Mesenchymal stem cell (in vitro differentiated cells and primary cell): Measurements from ENCODE around the gene WSCD1. TPM values are rescaled to one million over a fixed set of nuclear protein-coding genes. Genes with fewer than 3 reads are reported as not detected.

Experiments
- DNase-seq: peaks from one replicate; pipeline ENCODE4 v3.0.0-alpha.2; 2013
- H2AFZ ChIP-seq: one replicate; pipeline ENCODE4 v1.6.1; 2013; ENCODE audit warnings: low read depth, mild to moderate bottlenecking, control low read depth, inconsistent platforms, low read length, moderate library complexity
- H2AK5ac ChIP-seq: 2 replicates; pipeline ENCODE4 v1.6.1; 2013; ENCODE audit warnings: low read length, moderate library complexity, mild to moderate bottlenecking, inconsistent platforms; ENCODE audit not compliant: severe bottlenecking
- H2BK120ac ChIP-seq: one replicate; pipeline ENCODE4 v1.6.1; 2013; ENCODE audit warnings: low read depth, mild to moderate bottlenecking, inconsistent platforms, low read length, moderate library complexity
- H2BK12ac ChIP-seq, 2 experiments: one replicate each; pipeline ENCODE4 v1.6.1; 2013; ENCODE audit warnings: inconsistent platforms in 2 of 2, low read length in 2 of 2, mild to moderate bottlenecking in 2 of 2, moderate library complexity in 2 of 2, control low read depth in 1 of 2
- H2BK15ac ChIP-seq: one replicate; pipeline ENCODE4 v1.6.1; 2013; ENCODE audit warnings: mild to moderate bottlenecking, low read depth, inconsistent platforms; ENCODE audit not compliant: poor library complexity, severe bottlenecking
- H2BK5ac ChIP-seq: 2 replicates; pipeline ENCODE4 v1.6.1; 2013; ENCODE audit warnings: low read depth, mild to moderate bottlenecking, low read length, control low read depth, inconsistent platforms; ENCODE audit not compliant: poor library complexity, severe bottlenecking
- H3K14ac ChIP-seq, 2 experiments: one replicate each; pipeline ENCODE4 v1.6.1; 2013; ENCODE audit warnings: inconsistent platforms in 2 of 2, low read length in 2 of 2, control low read depth in 1 of 2, mild to moderate bottlenecking in 1 of 2, moderate library complexity in 1 of 2
- H3K18ac ChIP-seq, 2 experiments: one replicate each; pipeline ENCODE4 v1.6.1; 2013; ENCODE audit warnings: inconsistent platforms in 2 of 2, low read length in 2 of 2, control low read depth in 1 of 2, low read depth in 1 of 2, mild to moderate bottlenecking in 1 of 2
- H3K23ac ChIP-seq, 2 experiments: one replicate each; pipeline ENCODE4 v1.6.1; 2013; ENCODE audit warnings: inconsistent platforms in 2 of 2, low read length in 2 of 2, mild to moderate bottlenecking in 2 of 2, moderate library complexity in 2 of 2, control low read depth in 1 of 2
- H3K27ac ChIP-seq: 2 replicates; pipeline ENCODE4 v1.5.1; 2013; ENCODE audit warnings: mild to moderate bottlenecking, moderate library complexity, low read length, control low read depth, inconsistent platforms; ENCODE audit not compliant: poor library complexity, severe bottlenecking
- H3K27me3 ChIP-seq, 2 experiments: 2 replicates each; pipeline versions ENCODE4 v1.6.1 to v1.7.0; 2013; ENCODE audit warnings: low read length in 2 of 2, mild to moderate bottlenecking in 2 of 2, moderate library complexity in 2 of 2, control low read depth in 1 of 2, inconsistent platforms in 1 of 2; ENCODE audit not compliant: control insufficient read depth in 1 of 2, insufficient read depth in 1 of 2
- H3K36me3 ChIP-seq, 2 experiments: 2 replicates each; pipeline versions ENCODE4 v1.6.1 to v1.7.0; 2013; ENCODE audit warnings: low read length in 2 of 2, control low read depth in 1 of 2, inconsistent platforms in 1 of 2, low read depth in 1 of 2, mild to moderate bottlenecking in 1 of 2; ENCODE audit not compliant: insufficient read depth in 2 of 2, control insufficient read depth in 1 of 2
- H3K4ac ChIP-seq, 2 experiments: one replicate each; pipeline ENCODE4 v1.6.1; 2013; ENCODE audit warnings: inconsistent platforms in 2 of 2, low read length in 2 of 2, mild to moderate bottlenecking in 2 of 2, moderate library complexity in 2 of 2, control low read depth in 1 of 2, low read depth in 1 of 2
- H3K4me1 ChIP-seq: 2 replicates; pipeline ENCODE4 v1.6.1; 2013; ENCODE audit warnings: low read depth, low read length, control low read depth; ENCODE audit not compliant: control insufficient read depth, insufficient read depth
- H3K4me2 ChIP-seq: 2 replicates; pipeline ENCODE4 v1.6.1; 2013; ENCODE audit warnings: low read length, mild to moderate bottlenecking, inconsistent platforms; ENCODE audit not compliant: poor library complexity, severe bottlenecking
- H3K4me3 ChIP-seq, 2 experiments: 2 replicates each; pipeline versions ENCODE4 v1.5.1 to v1.7.0; 2013; ENCODE audit warnings: low read length in 2 of 2, mild to moderate bottlenecking in 2 of 2, control low read depth in 1 of 2, low read depth in 1 of 2; ENCODE audit not compliant: insufficient read depth in 1 of 2
- H3K79me1 ChIP-seq: replicated peaks from 2 replicates; pipeline ENCODE4 v1.6.1; 2013; ENCODE audit warnings: mild to moderate bottlenecking, control low read depth, low read length, inconsistent platforms; ENCODE audit not compliant: poor library complexity, severe bottlenecking
- H3K9ac ChIP-seq: 2 replicates; pipeline ENCODE4 v1.7.0; 2013; ENCODE audit warnings: mild to moderate bottlenecking, low read length, moderate library complexity
- H3K9me3 ChIP-seq: 2 replicates; pipeline ENCODE4 v1.7.0; 2013; ENCODE audit warnings: mild to moderate bottlenecking, low read length; ENCODE audit not compliant: control insufficient read depth
- H4K8ac ChIP-seq: one replicate; pipeline ENCODE4 v1.6.1; 2013; ENCODE audit warnings: inconsistent platforms, mild to moderate bottlenecking, low read length, moderate library complexity
- H4K91ac ChIP-seq: one replicate; pipeline ENCODE4 v1.6.1; 2013; ENCODE audit warnings: mild to moderate bottlenecking, low read length, inconsistent platforms
- WGBS: methylation state at CpG from one replicate; pipeline ENCODE4 v1.1.7; 2013; ENCODE audit warnings: mixed read lengths; 5-methylcytosine and 5-hydroxymethylcytosine counted together
- polyA plus RNA-seq, 2 experiments: library from polyadenylated mRNA; stranded (reverse); fragments of 200-250 nt; gene quantifications; one replicate each; pipeline ENCODE4 v1.2.3, GENCODE V29; 2013

Gene WSCD1
- polyA plus RNA-seq (2013, experiment 1 of 2), result 3.0 TPM
- 3.3 TPM for polyA plus RNA-seq (2013, experiment 2 of 2)

GRCh38 chr17:6069539-6070429 is at the start of gene WSCD1:
TSS of gene WSCD1 (plus strand) at chr17:6070379. CDS start at chr17:6080659, 10,280 bp downstream.
- H3K4me2 ChIP-seq, result peak within 1 kb of the TSS; percentile 92
- H2AFZ ChIP-seq, result peak within 1 kb of the TSS; percentile 57
- H3K79me1 ChIP-seq, result no peaks in the 10 kb centered on the region
- peak within 1 kb of the TSS; percentile 0 for H4K8ac ChIP-seq
- H2BK12ac ChIP-seq, result peak within 1 kb of the TSS in 1 of 2 experiments; percentile 85
- H3K4me1 ChIP-seq, result peaks cover 10% of the 10 kb centered on the region
- no peak within 1 kb of the TSS for H2BK120ac ChIP-seq
- no peak within 1 kb of the TSS for H3K9ac ChIP-seq
- no peak within 1 kb of the TSS for H2BK15ac ChIP-seq
- peak within 1 kb of the TSS in 1 of 2 experiments; percentile 24 for H3K4ac ChIP-seq
- no peak within 1 kb of the TSS for H2BK5ac ChIP-seq
- H3K36me3 ChIP-seq, result no peaks in the 10 kb centered on the region
- H3K4me3 ChIP-seq, result peak within 1 kb of the TSS; percentile 67 to 74
- DNase-seq, result peak; percentile 27
- H3K27me3 ChIP-seq, result peaks cover 52 to 66% of the 10 kb centered on the region in 2 experiments
- H3K23ac ChIP-seq, result peak within 1 kb of the TSS in 1 of 2 experiments; percentile 96
- H3K14ac ChIP-seq, result peak within 1 kb of the TSS in 1 of 2 experiments; percentile 90
- H2AK5ac ChIP-seq, result no peak within 1 kb of the TSS
- no peaks in the 10 kb centered on the region for H3K9me3 ChIP-seq
- peak within 1 kb of the TSS in 1 of 2 experiments; percentile 54 for H3K18ac ChIP-seq
- no peak within 1 kb of the TSS for H3K27ac ChIP-seq
- WGBS, result 36% methylated on average over 28 of the region's 71 CpGs
- H4K91ac ChIP-seq, result no peak within 1 kb of the TSS

DNA sequence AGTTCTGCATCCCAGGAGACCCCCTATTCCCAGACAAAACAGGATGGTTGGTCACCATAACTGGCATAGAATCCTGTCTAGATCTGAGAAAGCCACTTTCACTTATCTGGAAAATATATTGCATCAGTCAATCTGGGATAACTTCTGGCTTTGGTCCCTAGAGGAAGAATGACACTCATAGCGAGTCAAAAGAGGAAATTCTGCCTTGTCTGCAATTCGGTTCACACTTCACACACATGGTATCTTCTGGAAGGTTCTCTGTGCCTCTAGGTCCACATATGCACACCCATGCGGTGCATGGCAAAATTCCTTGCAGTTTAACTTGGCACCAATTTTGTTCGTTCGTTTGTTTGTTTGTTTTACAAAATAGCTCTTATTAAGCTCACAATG is 49.2 kb upstream of the WSCD1 start:
- WGBS, result 86% methylated on average over 5 of the region's 5 CpGs

GRCh38 chr17:6021627-6022026 is 48.6 kb upstream of the WSCD1 start:
- Histone ChIP-seq H2AK5ac (no peak overlapping the region), H3K27me3 (peaks cover 13 to 49% of the 10 kb centered on the region in 2 experiments), H3K4me1 (no peaks in the 10 kb centered on the region), H3K9me3 (no peaks in the 10 kb centered on the region), H4K8ac (no peak overlapping the region), H3K27ac (no peak overlapping the region), H3K4me3 (no peak overlapping the region), H3K4me2 (no peak overlapping the region), H2AFZ (no peak overlapping the region), H2BK15ac (no peak overlapping the region), H4K91ac (no peak overlapping the region), H2BK12ac (no peak overlapping the region), H3K14ac (no peak overlapping the region), H3K23ac (no peak overlapping the region), H3K4ac (no peak overlapping the region), H3K79me1 (no peaks in the 10 kb centered on the region), H3K9ac (no peak overlapping the region), H2BK5ac (no peak overlapping the region), H3K36me3 (no peaks in the 10 kb centered on the region), H3K18ac (no peak overlapping the region), H2BK120ac (no peak overlapping the region)
- no peak for DNase-seq
- 91% methylated on average over 9 of the region's 9 CpGs for WGBS

More for the DNA sequence above, 49.2 kb upstream of the WSCD1 start:
- Histone ChIP-seq H3K4ac (no peak overlapping the region), H2BK12ac (no peak overlapping the region), H3K9me3 (no peaks in the 10 kb centered on the region), H3K14ac (no peak overlapping the region), H3K4me2 (no peak overlapping the region), H2AK5ac (no peak overlapping the region), H3K27me3 (peaks cover 13 to 47% of the 10 kb centered on the region in 2 experiments), H2AFZ (no peak overlapping the region), H4K8ac (no peak overlapping the region), H3K18ac (no peak overlapping the region), H3K36me3 (no peaks in the 10 kb centered on the region), H3K4me1 (no peaks in the 10 kb centered on the region), H2BK5ac (no peak overlapping the region), H4K91ac (no peak overlapping the region), H3K79me1 (no peaks in the 10 kb centered on the region), H3K4me3 (no peak overlapping the region), H2BK15ac (no peak overlapping the region), H3K27ac (no peak overlapping the region), H3K9ac (no peak overlapping the region), H3K23ac (no peak overlapping the region), H2BK120ac (no peak overlapping the region)
- DNase-seq, result no peak

- H3K23ac ChIP-seq, result no peak overlapping the region
- H2BK120ac ChIP-seq, result no peak overlapping the region
- H3K9ac ChIP-seq, result no peak overlapping the region
- H3K36me3 ChIP-seq, result no peaks in the 10 kb centered on the region
- H3K18ac ChIP-seq, result no peak overlapping the region
- no peaks in the 10 kb centered on the region for H3K4me1 ChIP-seq
- H3K79me1 ChIP-seq, result no peaks in the 10 kb centered on the region
- WGBS, result 62% methylated on average over 4 of the region's 6 CpGs
- H4K91ac ChIP-seq, result no peak overlapping the region
- no peak overlapping the region for H3K4me3 ChIP-seq
- no peak overlapping the region for H3K27ac ChIP-seq
- no peak overlapping the region for H2BK15ac ChIP-seq
- H3K9me3 ChIP-seq, result no peaks in the 10 kb centered on the region
- no peak overlapping the region for H4K8ac ChIP-seq
- no peak overlapping the region for H3K14ac ChIP-seq
- no peak overlapping the region for H2AK5ac ChIP-seq
- H3K27me3 ChIP-seq, result peaks cover 13 to 53% of the 10 kb centered on the region in 2 experiments
- no peak overlapping the region for H3K4ac ChIP-seq
- no peak overlapping the region for H2BK5ac ChIP-seq
- no peak overlapping the region for H2BK12ac ChIP-seq
- DNase-seq, result no peak
- no peak overlapping the region for H3K4me2 ChIP-seq
- H2AFZ ChIP-seq, result peak overlapping the region; percentile 18
These were observed 46.9 kb upstream of the WSCD1 start for GRCh38 chr17:6023036-6023831.
